Activated T-helper 2 cell treated with anti-CD3 and anti-CD28 coated beads, Interferon-gamma antibody, Interleukin-2, Interleukin-4, amounts not matched to agents 10 μg/mL and 5 μg/mL and 100 μg/mL, durations not matched to agents 14 hours and 24 hours and 36 hours (primary cell): ENCODE results near the gene DSCAM. TPM values are rescaled to one million over a fixed set of nuclear protein-coding genes. Genes with fewer than 3 reads are reported as not detected.

Source experiments
- DNase-seq: peaks from one replicate; pipeline ENCODE4 v3.0.0; 2021; ENCODE audit warnings: low spot score
- H3K27ac Mint-ChIP-seq: one replicate; pipeline ENCODE4 v1.8.0; 2021; ENCODE audit warnings: mixed read lengths
- H3K27me3 Mint-ChIP-seq: one replicate; pipeline ENCODE4 v1.8.0; 2021; ENCODE audit warnings: low read depth, mixed read lengths
- H3K36me3 Mint-ChIP-seq: one replicate; pipeline ENCODE4 v1.8.0; 2021; ENCODE audit warnings: low read depth, mixed read lengths
- H3K4me1 Mint-ChIP-seq: one replicate; pipeline ENCODE4 v1.8.0; 2021; ENCODE audit warnings: low read depth, mixed read lengths
- H3K4me3 Mint-ChIP-seq: one replicate; pipeline ENCODE4 v1.8.0; 2021; ENCODE audit warnings: low read depth, mild to moderate bottlenecking, moderate library complexity, mixed read lengths
- H3K9me3 Mint-ChIP-seq: one replicate; pipeline ENCODE4 v1.8.0; 2021; ENCODE audit warnings: mixed read lengths
- intact Hi-C: fragments of 100-400 bp; cut with micrococcal nuclease; formaldehyde crosslinking; loops from one replicate; pipeline ENCODE4 v1.15.1; 2023
- total RNA-seq: library from RNA; stranded (reverse); gene quantifications from 2 replicates; pipeline ENCODE4 v1.2.3, GENCODE V29; 2022

The DSCAM gene
- total RNA-seq, 1 donor from 2014 or later: not detected

- Mint-ChIP-seq H3K4me1 (no peaks in the 10 kb centered on the region), H3K4me3 (no peak overlapping the region), H3K9me3 (peaks cover 63% of the 10 kb centered on the region), H3K36me3 (no peaks in the 10 kb centered on the region), H3K27me3 (no peaks in the 10 kb centered on the region), H3K27ac (no peak overlapping the region)
- intact Hi-C loops: no loop called here
- no peak for DNase-seq
Measured at GRCh38 chr21:40250514-40251294, 596.3 kb downstream of the DSCAM start.

GRCh38 chr21:40244981-40245380 lies 602.0 kb downstream of the DSCAM start:
- H3K27ac Mint-ChIP-seq: no peak overlapping the region
- no peaks in the 10 kb centered on the region for H3K27me3 Mint-ChIP-seq
- intact Hi-C loops: no loop called here
- no peak overlapping the region for H3K4me3 Mint-ChIP-seq
- H3K36me3 Mint-ChIP-seq: no peaks in the 10 kb centered on the region
- no peaks in the 10 kb centered on the region for H3K4me1 Mint-ChIP-seq
- DNase-seq: no peak
- peaks cover 51% of the 10 kb centered on the region for H3K9me3 Mint-ChIP-seq

GRCh38 chr21:40243685-40244084 lies 603.3 kb downstream of the DSCAM start:
- H3K4me1 Mint-ChIP-seq: no peaks in the 10 kb centered on the region
- H3K4me3 Mint-ChIP-seq: no peak overlapping the region
- intact Hi-C loops: no loop called here
- no peak overlapping the region for H3K27ac Mint-ChIP-seq
- no peaks in the 10 kb centered on the region for H3K36me3 Mint-ChIP-seq
- no peaks in the 10 kb centered on the region for H3K27me3 Mint-ChIP-seq
- H3K9me3 Mint-ChIP-seq: peaks cover 42% of the 10 kb centered on the region
- DNase-seq: no peak

- Mint-ChIP-seq H3K36me3 (no peaks in the 10 kb centered on the region), H3K4me3 (no peak overlapping the region), H3K9me3 (peaks cover 35% of the 10 kb centered on the region), H3K27ac (no peak overlapping the region), H3K4me1 (no peaks in the 10 kb centered on the region), H3K27me3 (no peaks in the 10 kb centered on the region)
- intact Hi-C loops: no loop called here
- DNase-seq: no peak
Measured at GRCh38 chr21:40242586-40243265, 604.2 kb downstream of the DSCAM start.

GRCh38 chr21:40235528-40235927 lies 611.4 kb downstream of the DSCAM start:
- H3K36me3 Mint-ChIP-seq: no peaks in the 10 kb centered on the region
- no peak overlapping the region for H3K27ac Mint-ChIP-seq
- DNase-seq: no peak
- peaks cover 42% of the 10 kb centered on the region for H3K9me3 Mint-ChIP-seq
- intact Hi-C loops: no loop called here
- H3K4me3 Mint-ChIP-seq: no peak overlapping the region
- H3K4me1 Mint-ChIP-seq: no peaks in the 10 kb centered on the region
- H3K27me3 Mint-ChIP-seq: no peaks in the 10 kb centered on the region

GRCh38 chr21:40231979-40232378 lies 615.0 kb downstream of the DSCAM start:
- intact Hi-C loops: no loop called here
- H3K27ac Mint-ChIP-seq: no peak overlapping the region
- H3K4me3 Mint-ChIP-seq: no peak overlapping the region

GRCh38 chr21:40227096-40227495 lies 619.9 kb downstream of the DSCAM start:
- Mint-ChIP-seq H3K27me3 (no peaks in the 10 kb centered on the region), H3K27ac (no peak overlapping the region), H3K36me3 (no peaks in the 10 kb centered on the region), H3K4me3 (no peak overlapping the region), H3K4me1 (no peaks in the 10 kb centered on the region), H3K9me3 (peaks cover 28% of the 10 kb centered on the region)
- intact Hi-C loops: no loop called here
- DNase-seq: no peak

More at GRCh38 chr21:40231979-40232378, 615.0 kb downstream of the DSCAM start:
- H3K27me3 Mint-ChIP-seq: no peaks in the 10 kb centered on the region
- no peaks in the 10 kb centered on the region for H3K36me3 Mint-ChIP-seq
- H3K9me3 Mint-ChIP-seq: peaks cover 30% of the 10 kb centered on the region
- no peak for DNase-seq
- no peaks in the 10 kb centered on the region for H3K4me1 Mint-ChIP-seq

GRCh38 chr21:40215941-40216340 lies 631.0 kb downstream of the DSCAM start:
- Mint-ChIP-seq H3K27me3 (no peaks in the 10 kb centered on the region), H3K9me3 (peaks cover 14% of the 10 kb centered on the region), H3K4me1 (no peaks in the 10 kb centered on the region), H3K4me3 (no peak overlapping the region), H3K27ac (no peak overlapping the region), H3K36me3 (no peaks in the 10 kb centered on the region)
- intact Hi-C loops: no loop called here
- no peak for DNase-seq

- Mint-ChIP-seq H3K27ac (no peak overlapping the region), H3K4me3 (no peak overlapping the region), H3K9me3 (peaks cover 30% of the 10 kb centered on the region)
Measured at GRCh38 chr21:40210251-40210650, 636.7 kb downstream of the DSCAM start.

GRCh38 chr21:40208948-40209345 lies 638.0 kb downstream of the DSCAM start:
- H3K4me1 Mint-ChIP-seq: no peaks in the 10 kb centered on the region
- H3K27me3 Mint-ChIP-seq: no peaks in the 10 kb centered on the region
- no peaks in the 10 kb centered on the region for H3K36me3 Mint-ChIP-seq
- intact Hi-C loops: no loop called here
- DNase-seq: no peak
- H3K9me3 Mint-ChIP-seq: peaks cover 30% of the 10 kb centered on the region
- no peak overlapping the region for H3K27ac Mint-ChIP-seq
- H3K4me3 Mint-ChIP-seq: no peak overlapping the region

More at GRCh38 chr21:40210251-40210650, 636.7 kb downstream of the DSCAM start:
- DNase-seq: no peak
- Mint-ChIP-seq H3K4me1 (no peaks in the 10 kb centered on the region), H3K36me3 (no peaks in the 10 kb centered on the region), H3K27me3 (no peaks in the 10 kb centered on the region)
- intact Hi-C loops: no loop called here

GRCh38 chr21:40208206-40208947 lies 638.6 kb downstream of the DSCAM start:
- no peak overlapping the region for H3K27ac Mint-ChIP-seq
- H3K36me3 Mint-ChIP-seq: no peaks in the 10 kb centered on the region
- intact Hi-C loops: no loop called here
- H3K9me3 Mint-ChIP-seq: peaks cover 30% of the 10 kb centered on the region
- H3K27me3 Mint-ChIP-seq: no peaks in the 10 kb centered on the region
- DNase-seq: no peak
- no peaks in the 10 kb centered on the region for H3K4me1 Mint-ChIP-seq
- H3K4me3 Mint-ChIP-seq: no peak overlapping the region

GRCh38 chr21:40200946-40201345 lies 646.0 kb downstream of the DSCAM start:
- Mint-ChIP-seq H3K9me3 (peaks cover 27% of the 10 kb centered on the region), H3K36me3 (no peaks in the 10 kb centered on the region), H3K27me3 (no peaks in the 10 kb centered on the region), H3K4me3 (no peak overlapping the region), H3K27ac (no peak overlapping the region), H3K4me1 (no peaks in the 10 kb centered on the region)
- DNase-seq: no peak
- intact Hi-C loops: no loop called here

GRCh38 chr21:40200126-40200525 lies 646.8 kb downstream of the DSCAM start:
- DNase-seq: no peak
- Mint-ChIP-seq H3K4me3 (no peak overlapping the region), H3K4me1 (no peaks in the 10 kb centered on the region), H3K9me3 (peaks cover 27% of the 10 kb centered on the region), H3K27me3 (no peaks in the 10 kb centered on the region), H3K27ac (no peak overlapping the region), H3K36me3 (no peaks in the 10 kb centered on the region)
- intact Hi-C loops: no loop called here
